IMR-90 (cell line): ENCODE measurements around the gene VPS39. TPM values are rescaled to one million over a fixed set of nuclear protein-coding genes. Genes with fewer than 3 reads are reported as not detected.

Source experiments
- ATAC-seq: fragments of 200-7000 bp; cut with Tn5 transposase; 2 replicates; pipeline ENCODE4 v1.9.1; 2020; ENCODE audit warnings: low read depth, mild to moderate bottlenecking, moderate library complexity
- BruUV-seq: library from RNA; stranded (reverse); fragments of 400-500 nt; replicated peaks from 2 replicates; lab custom pipeline; 2021; lab: Mats Ljungman, UMichigan
- CTCF ChIA-PET: fragments of 300-600 bp; formaldehyde crosslinking; extraction: SDS; loops from one replicate; lab custom pipeline; 2021; ENCODE audit warnings: antibody characterized with exemption; lab: Yijun Ruan, JAX
- POLR2A ChIA-PET: fragments of 300-600 bp; sonication (Branson Sonifier 250); formaldehyde crosslinking; loops from one replicate; lab custom pipeline; 2022; ENCODE audit warnings: antibody characterized with exemption; ENCODE audit not compliant: unreplicated experiment; lab: Charles Lee
- DNase-seq: peaks from one replicate; pipeline ENCODE4 v3.0.0; 2013
- H2AFZ ChIP-seq: replicated peaks from 2 replicates; pipeline ENCODE3; 2013; ENCODE audit warnings: low read length, mild to moderate bottlenecking; ENCODE audit not compliant: poor library complexity
- H2AK5ac ChIP-seq: 2 replicates; pipeline ENCODE4 v1.6.1; 2013; ENCODE audit warnings: low read depth, low read length, inconsistent platforms
- H2AK9ac ChIP-seq: replicated peaks from 2 replicates; pipeline ENCODE3; 2013; ENCODE audit warnings: mild to moderate bottlenecking, low read depth, low read length, moderate library complexity; ENCODE audit not compliant: poor library complexity
- H2BK120ac ChIP-seq: 2 replicates; pipeline ENCODE4 v1.6.1; 2013; ENCODE audit warnings: low read depth, low read length, inconsistent platforms
- H2BK15ac ChIP-seq: 3 replicates; pipeline ENCODE4 v1.6.1; 2013; ENCODE audit warnings: low read depth, low read length, inconsistent platforms
- H2BK20ac ChIP-seq: 2 replicates; pipeline ENCODE4 v1.6.1; 2013; ENCODE audit warnings: low read depth, mild to moderate bottlenecking, inconsistent platforms, low read length, moderate library complexity
- H2BK5ac ChIP-seq: 2 replicates; pipeline ENCODE4 v1.6.1; 2013; ENCODE audit warnings: mild to moderate bottlenecking, low read depth, low read length, inconsistent platforms; ENCODE audit not compliant: poor library complexity, severe bottlenecking
- H3K14ac ChIP-seq: replicated peaks from 2 replicates; pipeline ENCODE4 v1.6.1; 2013; ENCODE audit warnings: low read depth, low read length, inconsistent platforms
- H3K18ac ChIP-seq: 2 replicates; pipeline ENCODE4 v1.6.1; 2013; ENCODE audit warnings: low read depth, low read length, control low read depth
- H3K23ac ChIP-seq: 2 replicates; pipeline ENCODE4 v1.6.1; 2013; ENCODE audit warnings: low read depth, low read length, inconsistent platforms
- H3K27ac ChIP-seq: 2 replicates; pipeline ENCODE4 v1.5.1; 2013; ENCODE audit warnings: mild to moderate bottlenecking, control low read depth, low read length; ENCODE audit not compliant: insufficient read depth
- H3K27me3 ChIP-seq: 2 replicates; pipeline ENCODE4 v1.6.1; 2013; ENCODE audit warnings: low read length; ENCODE audit not compliant: control insufficient read depth, insufficient read depth
- H3K36me3 ChIP-seq: 2 replicates; pipeline ENCODE4 v1.6.1; 2013; ENCODE audit warnings: low read length, mixed read lengths; ENCODE audit not compliant: control insufficient read depth, insufficient read depth
- H3K4ac ChIP-seq: 2 replicates; pipeline ENCODE4 v1.6.1; 2013; ENCODE audit warnings: low read depth, low read length, inconsistent platforms
- H3K4me1 ChIP-seq: 2 replicates; pipeline ENCODE4 v1.6.1; 2013; ENCODE audit warnings: low read length, mixed read lengths; ENCODE audit not compliant: control insufficient read depth, insufficient read depth
- H3K4me2 ChIP-seq: 2 replicates; pipeline ENCODE4 v1.6.1; 2013; ENCODE audit warnings: low read depth, mild to moderate bottlenecking, control low read depth, low read length, moderate library complexity
- H3K4me3 ChIP-seq: 2 replicates; pipeline ENCODE4 v1.5.1; 2013; ENCODE audit warnings: low read depth, mild to moderate bottlenecking, control low read depth, low read length, moderate library complexity; ENCODE audit not compliant: insufficient read depth
- H3K56ac ChIP-seq: 2 replicates; pipeline ENCODE4 v1.6.1; 2013; ENCODE audit warnings: low read length, inconsistent platforms; ENCODE audit not compliant: insufficient read depth; ENCODE audit errors: extremely low read depth
- H3K79me1 ChIP-seq, 2 experiments: 2 replicates each; pipeline ENCODE4 v1.6.1; 2013; ENCODE audit warnings: low read length in 2 of 2, inconsistent platforms in 1 of 2, low read depth in 1 of 2
- H3K9ac ChIP-seq: 2 replicates; pipeline ENCODE4 v1.6.1; 2013; ENCODE audit warnings: low read depth, low read length, control low read depth
- H3K9me1 ChIP-seq: 2 replicates; pipeline ENCODE4 v1.6.1; 2013; ENCODE audit warnings: low read length, inconsistent platforms; ENCODE audit not compliant: insufficient read depth
- H3K9me3 ChIP-seq: 2 replicates; pipeline ENCODE4 v1.6.1; 2013; ENCODE audit warnings: low read length; ENCODE audit not compliant: control insufficient read depth, insufficient read depth
- H4K20me1 ChIP-seq: 2 replicates; pipeline ENCODE4 v1.6.1; 2013; ENCODE audit warnings: low read length, inconsistent platforms; ENCODE audit not compliant: insufficient read depth
- H4K5ac ChIP-seq: 2 replicates; pipeline ENCODE4 v1.6.1; 2013; ENCODE audit warnings: mild to moderate bottlenecking, low read depth, low read length, control low read depth
- H4K8ac ChIP-seq, 2 experiments: 2 replicates each; pipeline ENCODE4 v1.6.1; 2013; ENCODE audit warnings: low read depth in 2 of 2, low read length in 2 of 2, control low read depth in 1 of 2, inconsistent platforms in 1 of 2
- H4K91ac ChIP-seq: 2 replicates; pipeline ENCODE4 v1.6.1; 2013; ENCODE audit warnings: low read depth, low read length, inconsistent platforms; ENCODE audit not compliant: insufficient read depth
- BHLHE40 ChIP-seq: fragments of 150-350 bp; IDR thresholded peaks from 2 replicates; pipeline ENCODE4 v1.6.1; 2016; ENCODE audit warnings: mild to moderate bottlenecking, low read depth, low read length
- CHD1 ChIP-seq: IDR thresholded peaks from 2 replicates; pipeline ENCODE4 v1.6.1; 2012; ENCODE audit warnings: low read depth, low read length, improper control_type of control experiment
- MXI1 ChIP-seq: IDR thresholded peaks from 2 replicates; pipeline ENCODE4 v1.6.1; 2012; ENCODE audit warnings: low read depth, mild to moderate bottlenecking, low read length, moderate library complexity, borderline replicate concordance
- NFE2L2 ChIP-seq: fragments of 150-350 bp; IDR thresholded peaks from 2 replicates; pipeline ENCODE4 v1.6.1; 2016; ENCODE audit warnings: low read depth, mild to moderate bottlenecking, low read length
- POLR2A ChIP-seq: IDR thresholded peaks from 2 replicates; pipeline ENCODE4 v1.6.1; 2012; ENCODE audit warnings: mild to moderate bottlenecking, low read depth, low read length
- SMC3 ChIP-seq: fragments of 150-350 bp; IDR thresholded peaks from 2 replicates; pipeline ENCODE4 v1.6.1; 2016; ENCODE audit warnings: low read depth, mild to moderate bottlenecking, antibody characterized with exemption, low read length, moderate library complexity
- WGBS, 2 experiments: methylation state at CpG; one replicate each; pipeline versions ENCODE4 v1.1.5 to v1.1.7; 2013; ENCODE audit warnings: missing lambda C conversion rate in 2 of 2; ENCODE audit not compliant: insufficient read length in 1 of 2; ENCODE audit errors: extremely low coverage in 2 of 2; 5-methylcytosine and 5-hydroxymethylcytosine counted together
- dilution Hi-C: fragments of 300-500 bp; cut with HindIII; formaldehyde crosslinking; loops from one replicate; pipeline ENCODE4 v1.14.3; 2018; ENCODE audit warnings: low sequenced_read_pairs; ENCODE audit not compliant: unreplicated experiment
- in situ Hi-C: fragments of 300-500 bp; cut with MboI; formaldehyde crosslinking; loops from 3 replicates; pipeline ENCODE4 v1.14.3; 2019; ENCODE audit warnings: low sequenced_read_pairs, inconsistent platforms, mixed read lengths
- intact Hi-C: fragments of 100-400 bp; cut with micrococcal nuclease; formaldehyde crosslinking; loops from 2 replicates; pipeline ENCODE4 v1.10.0; 2022
- polyA plus RNA-seq, 3 experiments: library from polyadenylated mRNA; depleted of rRNA; stranded (reverse); fragments of >200 nt; gene quantifications; 2 replicates each; pipeline ENCODE4 v1.2.3, GENCODE V29; 2012; ENCODE audit warnings: low replicate concordance in 1 of 3
- total RNA-seq: library from RNA; depleted of rRNA; stranded (reverse); fragments of >200 nt; gene quantifications from 2 replicates; pipeline ENCODE4 v1.2.3, GENCODE V29; 2012

The VPS39 gene
- total and polyA plus RNA-seq, 2 of the 4 experiments (the other 2 are of a cell fraction) = 49.7 to 52.2 TPM

- no peak overlapping the region for H3K14ac ChIP-seq
- in situ Hi-C loops (no loop called here), dilution Hi-C loops (no loop called here), intact Hi-C loops (no loop called here)
- TF ChIP-seq NFE2L2 (no peak), CHD1 (no peak), SMC3 (no peak), BHLHE40 (no peak), MXI1 (no peak), POLR2A (no peak)
- BruUV-seq = no TSS peak
- H2BK15ac ChIP-seq = no peak overlapping the region
- H2BK20ac ChIP-seq = no peak overlapping the region
- no peaks in the 10 kb centered on the region for H4K20me1 ChIP-seq
- H3K23ac ChIP-seq = no peak overlapping the region
- no peak overlapping the region for H2AFZ ChIP-seq
- ATAC-seq (no peak), DNase-seq (no peak)
- ChIA-PET POLR2A (no interaction called here), CTCF (no interaction called here)
- H2BK120ac ChIP-seq = no peak overlapping the region
- H3K56ac ChIP-seq = no peak overlapping the region
- H3K4me3 ChIP-seq = no peak overlapping the region
- no peak overlapping the region for H3K18ac ChIP-seq
- H3K4me1 ChIP-seq = no peaks in the 10 kb centered on the region
- WGBS, 2 experiments = no CpG with 5 or more reads among the region's 3 CpGs
- H3K9me1 ChIP-seq = no peaks in the 10 kb centered on the region
- no peaks in the 10 kb centered on the region for H3K9me3 ChIP-seq
- no peaks in the 10 kb centered on the region for H3K79me1 ChIP-seq
- no peak overlapping the region for H3K9ac ChIP-seq
- no peak overlapping the region for H2AK9ac ChIP-seq
- H3K27me3 ChIP-seq = peaks cover 51% of the 10 kb centered on the region
- H4K5ac ChIP-seq = no peak overlapping the region
- H3K36me3 ChIP-seq = no peaks in the 10 kb centered on the region
- no peak overlapping the region for H4K91ac ChIP-seq
- no peak overlapping the region for H3K4ac ChIP-seq
- H3K27ac ChIP-seq = no peak overlapping the region
- no peak overlapping the region for H3K4me2 ChIP-seq
- no peak overlapping the region for H2AK5ac ChIP-seq
- H2BK5ac ChIP-seq = no peak overlapping the region
- H4K8ac ChIP-seq = no peak overlapping the region
Observed at GRCh38 chr15:42123546-42123945, 84.6 kb downstream of the VPS39 start.
